Liver (tissue), 9 donors: ENCODE measurements around the gene ATXN1. TPM values are rescaled to one million over a fixed set of nuclear protein-coding genes. Genes with fewer than 3 reads are reported as not detected.

ENCODE experiments used
- DNase-seq: peaks from one replicate; pipeline ENCODE4 v3.0.0-alpha.2; 2017; ENCODE audit warnings: low spot score
- H3K27ac ChIP-seq, 2 donors: one replicate each; pipeline ENCODE4 v1.7.0; 2013; ENCODE audit warnings: inconsistent platforms in 2 of 2, low read length in 2 of 2, control low read depth in 1 of 2, low read depth in 1 of 2, mild to moderate bottlenecking in 1 of 2
- H3K27me3 ChIP-seq, 4 donors: one replicate each; pipeline versions ENCODE4 v1.6.1 to v1.7.0; 2013; ENCODE audit warnings: low read length in 3 of 4, inconsistent platforms in 1 of 4, mild to moderate bottlenecking in 1 of 4, moderate library complexity in 1 of 4; ENCODE audit not compliant: control insufficient read depth in 4 of 4, insufficient read depth in 4 of 4
- H3K36me3 ChIP-seq, 4 donors: one replicate each; pipeline versions ENCODE4 v1.6.1 to v1.7.0; 2013; ENCODE audit warnings: low read length in 3 of 4, mild to moderate bottlenecking in 3 of 4, low read depth in 1 of 4, moderate library complexity in 1 of 4; ENCODE audit not compliant: control insufficient read depth in 4 of 4, insufficient read depth in 3 of 4
- H3K4me1 ChIP-seq, 4 donors: one replicate each; pipeline versions ENCODE4 v1.6.1 to v1.7.0; 2013; ENCODE audit warnings: low read length in 3 of 4, mild to moderate bottlenecking in 3 of 4, moderate library complexity in 1 of 4; ENCODE audit not compliant: control insufficient read depth in 4 of 4, insufficient read depth in 4 of 4
- H3K4me3 ChIP-seq, 3 donors: one replicate each; pipeline versions ENCODE4 v1.6.1 to v1.7.0; 2013; ENCODE audit warnings: low read length in 3 of 3, control low read depth in 1 of 3, low read depth in 1 of 3, mild to moderate bottlenecking in 1 of 3
- H3K9ac ChIP-seq, 2 donors: one replicate each; pipeline ENCODE4 v1.7.0; 2013; ENCODE audit warnings: low read length in 2 of 2, mild to moderate bottlenecking in 2 of 2, moderate library complexity in 2 of 2, control low read depth in 1 of 2, low read depth in 1 of 2
- H3K9me3 ChIP-seq, 4 donors: one replicate each; pipeline versions ENCODE4 v1.6.1 to v1.7.0; 2013; ENCODE audit warnings: low read length in 3 of 4; ENCODE audit not compliant: control insufficient read depth in 4 of 4
- EGR1 ChIP-seq, 2 donors: IDR thresholded peaks; 2 replicates each; pipeline ENCODE4 v1.6.1; 2016 to 2018; ENCODE audit warnings: antibody characterized with exemption in 2 of 2, low read depth in 2 of 2
- FOXA2 ChIP-seq: IDR thresholded peaks from 2 replicates; pipeline ENCODE4 v1.6.1; 2016; ENCODE audit warnings: antibody characterized with exemption
- GABPA ChIP-seq, 2 donors: IDR thresholded peaks in 1 of 2; conservative IDR thresholded peaks in 1 of 2; 2 replicates each; pipeline ENCODE4 v1.6.1; 2016; ENCODE audit warnings: antibody characterized with exemption in 2 of 2, mild to moderate bottlenecking in 1 of 2, moderate library complexity in 1 of 2
- HNF4A ChIP-seq, 2 donors: conservative IDR thresholded peaks; 2 replicates each; pipeline ENCODE4 v1.6.1; 2016; ENCODE audit warnings: antibody characterized with exemption in 2 of 2, mild to moderate bottlenecking in 2 of 2
- HNF4G ChIP-seq: IDR thresholded peaks from 2 replicates; pipeline ENCODE4 v1.6.1; 2016; ENCODE audit warnings: antibody characterized with exemption
- JUND ChIP-seq, 2 donors: IDR thresholded peaks; 2 replicates each; pipeline ENCODE4 v1.6.1; 2016; ENCODE audit warnings: antibody characterized with exemption in 2 of 2
- NR2F2 ChIP-seq: IDR thresholded peaks from 2 replicates; pipeline ENCODE4 v1.6.1; 2016; ENCODE audit warnings: antibody characterized with exemption
- RAD21 ChIP-seq, 2 donors: IDR thresholded peaks; 2 replicates each; pipeline ENCODE4 v1.6.1; 2016; ENCODE audit warnings: antibody characterized with exemption in 2 of 2, mild to moderate bottlenecking in 2 of 2
- TAF1 ChIP-seq: conservative IDR thresholded peaks from 2 replicates; pipeline ENCODE4 v1.6.1; 2016; ENCODE audit warnings: antibody characterized with exemption, mild to moderate bottlenecking
- WGBS: extraction: QIAGEN DNeasy Blood & Tissue Kit; methylation state at CpG from one replicate; pipeline ENCODE4 v1.1.7; 2013; 5-methylcytosine and 5-hydroxymethylcytosine counted together
- polyA plus RNA-seq, 2 donors: library from polyadenylated mRNA; stranded (reverse) in 1 of 2; unstranded in 1 of 2; fragments of 200-250 nt in 1 of 2; fragments of >200 nt in 1 of 2; fragmentation: Nextera tagmentation in 1 of 2; extraction: Ambion mirVana in 1 of 2; gene quantifications; one replicate each; pipeline versions ENCODE4 v1.2.1 to v1.2.3, GENCODE V29; 2013 to 2015
- total RNA-seq, 2 donors: library from RNA; depleted of rRNA; stranded (reverse); fragments of >200 nt; gene quantifications; one replicate each; pipeline ENCODE4 v1.2.3, GENCODE V29; 2014
- TF ChIP-seq, protein P1 (sequence below): IDR thresholded peaks from 2 replicates; pipeline ENCODE4 v1.6.1; 2016; ENCODE audit warnings: antibody characterized with exemption
- TF ChIP-seq, protein P2 (sequence below): fragments of 150-350 bp; IDR thresholded peaks from 2 replicates; pipeline ENCODE4 v1.5.1; 2017; ENCODE audit warnings: improper control_type of control experiment, low read depth, low read length; ENCODE audit not compliant: missing input control
- TF ChIP-seq, protein P3 (sequence below): IDR thresholded peaks from 2 replicates; pipeline ENCODE4 v1.6.1; 2016; ENCODE audit warnings: antibody characterized with exemption, mild to moderate bottlenecking
- donor health status: healthy.
- donor health status: healthy.
- donor health status: healthy.
- donor health status: healthy.
- donor health status: healthy.

Gene ATXN1
- total and polyA plus RNA-seq, 4 donors = 4.3 to 29.7 (median 8.2) TPM

DNA sequence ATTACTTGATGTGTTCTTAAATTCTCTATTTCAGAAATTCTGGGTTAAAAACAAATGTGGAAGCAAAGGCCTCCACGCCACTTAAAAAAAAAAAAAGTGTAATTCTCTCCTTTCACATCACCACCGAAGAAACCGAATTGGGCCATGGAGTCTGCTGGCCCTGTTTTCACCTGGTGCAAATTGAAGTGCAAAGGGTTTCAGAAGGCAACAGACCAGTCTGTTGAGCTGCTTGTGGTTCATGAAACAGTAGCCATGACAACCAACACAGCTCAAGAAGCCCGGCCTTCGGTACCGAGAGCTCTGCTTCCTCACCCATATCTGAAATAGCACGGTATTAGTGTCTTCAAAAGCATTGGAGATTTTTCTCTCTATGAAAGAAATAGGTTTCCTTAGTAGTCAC is 459.7 kb downstream of the ATXN1 start:
- TF ChIP-seq, protein P1, sequence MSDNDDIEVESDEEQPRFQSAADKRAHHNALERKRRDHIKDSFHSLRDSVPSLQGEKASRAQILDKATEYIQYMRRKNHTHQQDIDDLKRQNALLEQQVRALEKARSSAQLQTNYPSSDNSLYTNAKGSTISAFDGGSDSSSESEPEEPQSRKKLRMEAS = no peak
- 95% methylated on average over 7 of the region's 7 CpGs for WGBS
- H3K4me1 ChIP-seq = no peaks in the 10 kb centered on the region
- DNase-seq = no peak
- H3K9me3 ChIP-seq = no peaks in the 10 kb centered on the region
- no peaks in the 10 kb centered on the region for H3K27me3 ChIP-seq
- H3K36me3 ChIP-seq = peaks cover 2 to 13% (median 9%) of the 10 kb centered on the region in 4 donors
- H3K27ac ChIP-seq = no peak overlapping the region
- H3K4me3 ChIP-seq = no peak overlapping the region
- no peak overlapping the region for H3K9ac ChIP-seq

DNA sequence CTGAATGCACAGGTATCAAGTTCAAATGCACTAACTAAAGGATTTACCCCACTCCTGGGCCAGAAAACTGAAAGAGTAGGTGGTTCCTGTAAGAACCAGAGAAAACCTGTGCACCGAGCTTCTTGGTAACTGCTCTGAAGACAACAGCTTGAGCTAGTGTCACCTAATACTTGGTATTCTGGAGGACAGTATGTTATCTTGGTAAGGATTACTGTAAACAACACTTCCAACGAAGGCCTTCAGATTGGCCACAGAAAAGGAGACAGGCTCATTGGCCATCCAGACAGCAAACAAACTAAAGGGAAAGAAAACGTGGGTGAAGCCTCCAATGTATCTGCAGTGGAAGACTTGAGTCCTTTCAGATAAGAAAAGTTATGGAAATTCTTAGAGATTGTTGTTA is 461.4 kb downstream of the ATXN1 start:
- no peaks in the 10 kb centered on the region for H3K27me3 ChIP-seq

DNA sequence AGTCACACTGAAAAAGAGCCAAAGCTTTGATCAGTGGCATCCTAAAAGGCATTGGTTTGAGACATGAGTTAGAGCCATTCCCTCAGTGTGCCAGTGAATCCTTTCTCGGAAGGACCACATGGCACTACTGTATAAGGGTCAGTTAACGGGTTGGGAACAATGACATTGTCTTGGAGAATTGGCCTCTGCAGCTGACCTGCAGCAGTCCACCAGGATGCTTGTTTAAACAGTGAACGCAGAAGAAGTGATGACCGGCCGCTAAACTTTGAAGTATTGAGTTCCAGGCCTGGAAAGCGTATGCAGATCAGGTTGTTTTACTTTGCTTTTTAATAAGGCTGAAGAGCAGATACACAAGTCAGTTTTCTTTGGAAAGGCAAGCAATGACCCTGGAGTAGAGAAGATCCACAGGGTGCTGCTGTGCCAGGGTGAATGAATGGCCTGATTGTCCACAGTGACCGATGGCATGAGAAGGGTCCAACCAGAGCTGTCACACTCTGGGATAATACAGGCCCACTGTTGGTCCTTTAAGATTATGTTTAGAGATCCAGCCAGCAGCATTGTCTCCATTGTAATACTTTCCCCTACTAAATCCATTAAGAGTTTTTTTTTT is 465.1 kb downstream of the ATXN1 start:
- no peak overlapping the region for H3K27ac ChIP-seq
- H3K9me3 ChIP-seq = no peaks in the 10 kb centered on the region
- H3K27me3 ChIP-seq = no peaks in the 10 kb centered on the region
- peaks cover 0 to 3% (median 0%) of the 10 kb centered on the region in 4 donors for H3K36me3 ChIP-seq
- no peak for DNase-seq
- TF ChIP-seq TAF1 (no peak), EGR1 (IDR thresholded peaks at IDR 0.05; ENCODE audit: low read depth in 2 of 2) (no peak), GABPA (IDR thresholded peaks at IDR 0.05 in 1 of 2, conservative IDR thresholded peaks at IDR 0.05 in 1 of 2) (no peak), HNF4A (conservative IDR thresholded peaks at IDR 0.05) (no peak), RAD21 (IDR thresholded peaks at IDR 0.05) (no peak), NR2F2 (no peak)
- TF ChIP-seq, protein P2, sequence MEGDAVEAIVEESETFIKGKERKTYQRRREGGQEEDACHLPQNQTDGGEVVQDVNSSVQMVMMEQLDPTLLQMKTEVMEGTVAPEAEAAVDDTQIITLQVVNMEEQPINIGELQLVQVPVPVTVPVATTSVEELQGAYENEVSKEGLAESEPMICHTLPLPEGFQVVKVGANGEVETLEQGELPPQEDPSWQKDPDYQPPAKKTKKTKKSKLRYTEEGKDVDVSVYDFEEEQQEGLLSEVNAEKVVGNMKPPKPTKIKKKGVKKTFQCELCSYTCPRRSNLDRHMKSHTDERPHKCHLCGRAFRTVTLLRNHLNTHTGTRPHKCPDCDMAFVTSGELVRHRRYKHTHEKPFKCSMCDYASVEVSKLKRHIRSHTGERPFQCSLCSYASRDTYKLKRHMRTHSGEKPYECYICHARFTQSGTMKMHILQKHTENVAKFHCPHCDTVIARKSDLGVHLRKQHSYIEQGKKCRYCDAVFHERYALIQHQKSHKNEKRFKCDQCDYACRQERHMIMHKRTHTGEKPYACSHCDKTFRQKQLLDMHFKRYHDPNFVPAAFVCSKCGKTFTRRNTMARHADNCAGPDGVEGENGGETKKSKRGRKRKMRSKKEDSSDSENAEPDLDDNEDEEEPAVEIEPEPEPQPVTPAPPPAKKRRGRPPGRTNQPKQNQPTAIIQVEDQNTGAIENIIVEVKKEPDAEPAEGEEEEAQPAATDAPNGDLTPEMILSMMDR = no peak
- TF ChIP-seq, protein P3, sequence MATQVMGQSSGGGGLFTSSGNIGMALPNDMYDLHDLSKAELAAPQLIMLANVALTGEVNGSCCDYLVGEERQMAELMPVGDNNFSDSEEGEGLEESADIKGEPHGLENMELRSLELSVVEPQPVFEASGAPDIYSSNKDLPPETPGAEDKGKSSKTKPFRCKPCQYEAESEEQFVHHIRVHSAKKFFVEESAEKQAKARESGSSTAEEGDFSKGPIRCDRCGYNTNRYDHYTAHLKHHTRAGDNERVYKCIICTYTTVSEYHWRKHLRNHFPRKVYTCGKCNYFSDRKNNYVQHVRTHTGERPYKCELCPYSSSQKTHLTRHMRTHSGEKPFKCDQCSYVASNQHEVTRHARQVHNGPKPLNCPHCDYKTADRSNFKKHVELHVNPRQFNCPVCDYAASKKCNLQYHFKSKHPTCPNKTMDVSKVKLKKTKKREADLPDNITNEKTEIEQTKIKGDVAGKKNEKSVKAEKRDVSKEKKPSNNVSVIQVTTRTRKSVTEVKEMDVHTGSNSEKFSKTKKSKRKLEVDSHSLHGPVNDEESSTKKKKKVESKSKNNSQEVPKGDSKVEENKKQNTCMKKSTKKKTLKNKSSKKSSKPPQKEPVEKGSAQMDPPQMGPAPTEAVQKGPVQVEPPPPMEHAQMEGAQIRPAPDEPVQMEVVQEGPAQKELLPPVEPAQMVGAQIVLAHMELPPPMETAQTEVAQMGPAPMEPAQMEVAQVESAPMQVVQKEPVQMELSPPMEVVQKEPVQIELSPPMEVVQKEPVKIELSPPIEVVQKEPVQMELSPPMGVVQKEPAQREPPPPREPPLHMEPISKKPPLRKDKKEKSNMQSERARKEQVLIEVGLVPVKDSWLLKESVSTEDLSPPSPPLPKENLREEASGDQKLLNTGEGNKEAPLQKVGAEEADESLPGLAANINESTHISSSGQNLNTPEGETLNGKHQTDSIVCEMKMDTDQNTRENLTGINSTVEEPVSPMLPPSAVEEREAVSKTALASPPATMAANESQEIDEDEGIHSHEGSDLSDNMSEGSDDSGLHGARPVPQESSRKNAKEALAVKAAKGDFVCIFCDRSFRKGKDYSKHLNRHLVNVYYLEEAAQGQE = no peak
- no peak overlapping the region for H3K9ac ChIP-seq
- no peak overlapping the region for H3K4me3 ChIP-seq
- 93% methylated on average over 7 of the region's 7 CpGs for WGBS
- no peaks in the 10 kb centered on the region for H3K4me1 ChIP-seq

More for the DNA sequence above, 461.4 kb downstream of the ATXN1 start:
- H3K4me3 ChIP-seq = no peak overlapping the region
- no peak overlapping the region for H3K9ac ChIP-seq
- H3K4me1 ChIP-seq = no peaks in the 10 kb centered on the region
- TF ChIP-seq TAF1 = no peak
- TF ChIP-seq, protein P3 = no peak
- no peak for TF ChIP-seq FOXA2
- no peak for TF ChIP-seq HNF4G
- TF ChIP-seq JUND (IDR thresholded peaks at IDR 0.05) = no peak
- no peak for TF ChIP-seq HNF4A (conservative IDR thresholded peaks at IDR 0.05)
- no peak for DNase-seq
- H3K27ac ChIP-seq = no peak overlapping the region
- H3K9me3 ChIP-seq = no peaks in the 10 kb centered on the region
- peaks cover 0 to 6% (median 3%) of the 10 kb centered on the region in 4 donors for H3K36me3 ChIP-seq
- 97% methylated on average over 3 of the region's 3 CpGs for WGBS
